Activated T-helper 2 cell treated with anti-CD3 and anti-CD28 coated beads, Interferon-gamma antibody, Interleukin-2, Interleukin-4, amounts not matched to agents 10 μg/mL and 5 μg/mL and 100 μg/mL, durations not matched to agents 14 hours and 24 hours and 36 hours (primary cell): ENCODE measurements around the gene NLRP3. TPM values are rescaled to one million over a fixed set of nuclear protein-coding genes. Genes with fewer than 3 reads are reported as not detected.

Source experiments
- DNase-seq: peaks from one replicate; pipeline ENCODE4 v3.0.0; 2021; ENCODE audit warnings: low spot score
- H3K27ac Mint-ChIP-seq: one replicate; pipeline ENCODE4 v1.8.0; 2021; ENCODE audit warnings: mixed read lengths
- H3K27me3 Mint-ChIP-seq: one replicate; pipeline ENCODE4 v1.8.0; 2021; ENCODE audit warnings: low read depth, mixed read lengths
- H3K36me3 Mint-ChIP-seq: one replicate; pipeline ENCODE4 v1.8.0; 2021; ENCODE audit warnings: low read depth, mixed read lengths
- H3K4me1 Mint-ChIP-seq: one replicate; pipeline ENCODE4 v1.8.0; 2021; ENCODE audit warnings: low read depth, mixed read lengths
- H3K4me3 Mint-ChIP-seq: one replicate; pipeline ENCODE4 v1.8.0; 2021; ENCODE audit warnings: low read depth, mild to moderate bottlenecking, moderate library complexity, mixed read lengths
- H3K9me3 Mint-ChIP-seq: one replicate; pipeline ENCODE4 v1.8.0; 2021; ENCODE audit warnings: mixed read lengths
- intact Hi-C: fragments of 100-400 bp; cut with micrococcal nuclease; formaldehyde crosslinking; loops from one replicate; pipeline ENCODE4 v1.15.1; 2023
- total RNA-seq: library from RNA; stranded (reverse); gene quantifications from 2 replicates; pipeline ENCODE4 v1.2.3, GENCODE V29; 2022

The NLRP3 gene
- total RNA-seq, 1 donor from 2014 or later, result 0.09 TPM

DNA sequence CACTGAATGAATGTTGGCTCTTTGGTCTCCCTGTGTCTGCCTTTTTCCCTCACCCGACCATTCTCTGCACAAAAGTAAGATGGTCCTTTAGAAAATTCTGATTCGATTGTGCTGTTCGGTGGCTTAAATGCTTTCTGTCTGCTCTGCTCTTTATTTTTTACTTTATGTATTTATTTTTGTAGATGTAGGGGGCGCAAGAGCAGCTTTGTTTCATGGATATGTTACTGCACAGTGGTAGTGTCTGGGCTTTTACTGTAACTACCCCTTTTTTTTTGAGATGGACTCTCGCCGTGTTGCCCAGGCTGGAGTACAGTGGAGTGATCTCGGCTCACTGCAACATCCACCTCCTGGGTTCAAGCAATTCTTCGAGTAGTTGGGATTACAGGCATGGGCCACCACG lies 15.7 kb downstream of the NLRP3 start:
- intact Hi-C loops, result no loop called here
- Mint-ChIP-seq H3K9me3 (no peaks in the 10 kb centered on the region), H3K36me3 (no peaks in the 10 kb centered on the region), H3K27me3 (no peaks in the 10 kb centered on the region), H3K27ac (no peak overlapping the region), H3K4me1 (no peaks in the 10 kb centered on the region), H3K4me3 (no peak overlapping the region)
- DNase-seq, result no peak

DNA sequence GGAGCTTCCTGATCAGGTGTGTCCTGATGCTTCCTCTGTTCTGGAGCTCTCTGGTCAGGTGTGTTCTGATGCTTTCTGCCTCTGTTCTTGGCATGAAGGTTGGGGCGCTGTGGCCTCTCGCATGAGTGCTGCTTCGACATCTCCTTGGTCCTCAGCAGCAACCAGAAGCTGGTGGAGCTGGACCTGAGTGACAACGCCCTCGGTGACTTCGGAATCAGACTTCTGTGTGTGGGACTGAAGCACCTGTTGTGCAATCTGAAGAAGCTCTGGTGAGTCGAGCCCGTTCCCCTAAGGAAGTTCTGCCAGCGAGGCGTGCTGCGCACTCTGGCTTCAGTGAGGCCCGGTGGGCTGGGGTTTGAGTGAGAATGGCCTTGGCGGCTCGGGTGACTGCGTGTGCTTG lies 18.0 kb downstream of the NLRP3 start:
- Mint-ChIP-seq H3K36me3 (no peaks in the 10 kb centered on the region), H3K27me3 (no peaks in the 10 kb centered on the region)
- no peak for DNase-seq

DNA sequence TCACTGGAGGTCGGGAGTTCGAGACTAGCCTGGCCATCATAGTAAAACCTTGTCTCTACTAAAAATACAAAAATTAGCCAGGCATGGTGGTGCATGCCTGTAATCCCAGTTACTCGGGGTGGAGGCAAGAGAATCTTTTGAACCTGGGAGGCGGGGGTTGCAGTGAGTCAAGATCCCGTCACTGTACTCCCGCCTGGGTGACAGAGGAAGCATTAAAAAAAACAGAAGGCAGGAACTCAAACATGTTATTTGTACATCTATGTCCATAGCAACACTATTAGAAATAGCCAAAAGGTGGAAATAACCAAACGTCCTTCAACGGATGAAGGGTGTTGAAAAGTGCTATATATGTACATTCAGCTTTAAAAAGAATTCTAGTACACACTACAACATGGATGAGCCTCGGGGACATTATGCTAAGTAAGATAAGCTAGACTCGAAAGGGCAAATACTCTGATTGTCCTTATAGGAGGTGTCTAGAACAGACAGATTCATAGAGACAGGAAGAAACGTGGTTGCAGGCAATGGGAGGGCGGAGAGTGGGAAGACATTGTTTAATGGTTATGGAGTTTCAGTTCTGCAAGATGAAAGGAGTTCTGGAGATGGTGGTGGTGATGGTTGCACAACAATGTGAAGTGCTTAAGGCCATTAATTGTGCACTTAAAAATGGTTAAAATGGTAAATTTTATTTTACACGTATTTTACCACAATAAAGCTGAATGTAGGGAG lies 19.2 kb downstream of the NLRP3 start:
- Mint-ChIP-seq H3K36me3 (no peaks in the 10 kb centered on the region), H3K9me3 (no peaks in the 10 kb centered on the region), H3K27ac (no peak overlapping the region), H3K4me3 (no peak overlapping the region), H3K27me3 (no peaks in the 10 kb centered on the region), H3K4me1 (no peaks in the 10 kb centered on the region)
- DNase-seq, result no peak
- intact Hi-C loops, result no loop called here

More for the DNA sequence above, 18.0 kb downstream of the NLRP3 start:
- no peak overlapping the region for H3K4me3 Mint-ChIP-seq
- no peaks in the 10 kb centered on the region for H3K4me1 Mint-ChIP-seq
- H3K9me3 Mint-ChIP-seq, result no peaks in the 10 kb centered on the region
- H3K27ac Mint-ChIP-seq, result no peak overlapping the region
- intact Hi-C loops, result no loop called here

DNA sequence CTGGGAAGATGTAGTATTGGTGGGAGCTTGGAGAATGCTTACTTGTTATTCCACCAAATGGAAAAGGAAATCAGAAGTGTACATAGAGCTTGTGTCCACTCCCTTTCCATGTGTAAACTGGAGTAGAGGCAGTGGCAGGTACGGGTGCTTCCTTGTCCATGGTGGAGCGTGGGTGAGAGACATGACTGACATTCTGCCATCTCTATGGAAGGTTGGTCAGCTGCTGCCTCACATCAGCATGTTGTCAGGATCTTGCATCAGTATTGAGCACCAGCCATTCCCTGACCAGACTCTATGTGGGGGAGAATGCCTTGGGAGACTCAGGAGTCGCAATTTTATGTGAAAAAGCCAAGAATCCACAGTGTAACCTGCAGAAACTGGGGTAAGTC lies 19.8 kb downstream of the NLRP3 start:
- no peak overlapping the region for H3K4me3 Mint-ChIP-seq
- intact Hi-C loops, result no loop called here
- H3K4me1 Mint-ChIP-seq, result no peaks in the 10 kb centered on the region
- DNase-seq, result no peak
- no peak overlapping the region for H3K27ac Mint-ChIP-seq
- H3K9me3 Mint-ChIP-seq, result no peaks in the 10 kb centered on the region
- no peaks in the 10 kb centered on the region for H3K27me3 Mint-ChIP-seq
- no peaks in the 10 kb centered on the region for H3K36me3 Mint-ChIP-seq

DNA sequence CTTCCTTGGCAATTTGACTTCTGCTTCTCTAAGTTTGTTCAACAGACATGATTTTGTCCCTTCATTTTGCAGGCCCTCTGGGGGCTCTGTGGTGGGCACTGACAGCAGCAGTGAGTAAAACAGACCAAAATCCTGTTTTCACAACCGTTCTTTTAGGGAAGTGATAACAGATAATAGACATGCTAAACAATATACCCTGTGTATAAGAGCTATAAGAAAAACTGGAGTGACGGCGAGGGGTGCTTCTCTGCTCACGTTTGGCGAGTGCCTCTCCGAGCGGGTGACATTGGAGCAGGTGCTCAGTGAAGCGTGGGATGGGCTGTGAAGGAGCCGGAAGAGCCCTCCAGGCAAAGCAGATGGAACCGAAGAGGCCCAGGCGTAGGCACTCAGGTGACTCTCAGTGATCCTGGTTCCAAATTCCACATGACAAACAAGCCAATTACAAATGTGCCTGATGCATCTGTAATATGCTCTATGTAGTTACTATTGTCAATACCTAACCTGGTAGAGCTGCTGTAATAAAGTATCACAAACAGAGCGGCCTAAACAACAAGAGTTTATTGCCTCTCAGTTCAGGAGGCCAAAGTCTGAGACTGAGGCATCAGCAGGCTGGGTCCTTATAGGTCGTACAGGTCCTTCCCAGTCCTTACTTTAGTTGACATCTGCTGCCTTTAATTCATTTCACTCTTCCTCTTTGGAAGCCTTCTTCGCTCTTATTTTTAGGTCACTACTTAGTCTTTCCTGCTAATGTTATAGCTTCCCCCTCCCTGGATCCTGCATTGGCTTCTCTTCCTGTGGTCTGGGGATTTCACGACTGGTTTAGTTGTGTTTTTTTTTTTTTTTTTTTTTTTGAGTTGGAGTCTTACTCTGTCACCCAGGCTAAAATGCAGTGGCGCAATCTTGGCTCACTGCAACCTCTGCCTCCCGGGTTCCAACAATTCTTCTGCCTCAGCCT lies 21.9 kb downstream of the NLRP3 start:
- no peaks in the 10 kb centered on the region for H3K36me3 Mint-ChIP-seq

DNA sequence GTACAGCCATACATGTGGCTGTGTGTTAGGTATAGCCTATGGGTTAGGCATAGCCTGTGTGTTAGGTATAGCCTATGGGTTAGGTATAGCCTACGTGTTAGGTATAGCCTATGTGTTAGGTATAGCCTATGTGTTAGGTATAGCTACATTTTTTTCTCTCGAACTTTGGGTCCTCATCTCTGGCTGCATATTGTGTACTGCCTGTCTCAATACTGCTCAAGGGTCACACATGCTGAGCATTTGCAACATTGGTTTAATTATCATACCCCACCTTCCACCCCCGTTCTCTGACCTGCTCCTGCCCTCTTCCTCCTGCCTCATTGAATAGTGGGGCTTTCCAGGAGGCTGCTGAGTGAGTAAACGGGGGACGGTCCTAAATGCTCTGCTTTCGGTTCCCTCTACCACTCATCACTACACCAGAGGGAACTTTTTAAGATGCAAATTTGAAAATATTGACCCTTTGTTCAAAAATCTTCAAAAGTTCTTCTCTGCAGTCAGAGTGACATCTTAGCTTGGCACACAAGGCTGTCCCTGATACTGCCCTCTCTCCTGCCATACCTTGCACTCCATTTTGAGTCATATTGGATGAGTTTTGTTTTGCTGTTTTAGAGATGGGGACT lies 24.1 kb downstream of the NLRP3 start:
- Mint-ChIP-seq H3K36me3 (no peaks in the 10 kb centered on the region), H3K9me3 (no peaks in the 10 kb centered on the region), H3K27ac (no peak overlapping the region), H3K27me3 (no peaks in the 10 kb centered on the region), H3K4me3 (no peak overlapping the region), H3K4me1 (no peaks in the 10 kb centered on the region)
- intact Hi-C loops, result no loop called here
- no peak for DNase-seq

More for the DNA sequence above, 21.9 kb downstream of the NLRP3 start:
- Mint-ChIP-seq H3K4me1 (no peaks in the 10 kb centered on the region), H3K27me3 (no peaks in the 10 kb centered on the region), H3K27ac (no peak overlapping the region), H3K9me3 (no peaks in the 10 kb centered on the region), H3K4me3 (no peak overlapping the region)
- intact Hi-C loops, result no loop called here
- no peak for DNase-seq

DNA sequence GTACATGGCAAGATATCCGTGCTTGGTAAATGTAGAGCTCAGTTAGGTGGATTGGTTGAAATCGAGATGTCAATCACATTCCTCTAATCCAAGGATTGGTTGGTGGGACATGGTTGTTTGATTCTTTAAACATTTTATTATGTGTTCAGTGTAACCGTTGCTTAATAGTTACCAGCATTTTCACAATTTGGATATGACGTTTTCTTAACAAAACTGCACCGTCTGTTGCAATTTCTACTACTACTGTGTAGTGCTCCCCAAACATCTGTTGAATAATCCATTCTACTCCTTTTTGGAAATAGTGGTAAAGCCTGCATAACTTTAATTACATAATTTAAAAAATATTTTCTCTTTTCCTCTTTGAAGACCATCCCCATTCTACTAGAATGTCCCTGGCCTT lies 25.6 kb downstream of the NLRP3 start:
- H3K4me3 Mint-ChIP-seq, result no peak overlapping the region
- DNase-seq, result no peak
- H3K36me3 Mint-ChIP-seq, result no peaks in the 10 kb centered on the region
- H3K27me3 Mint-ChIP-seq, result no peaks in the 10 kb centered on the region
- no peaks in the 10 kb centered on the region for H3K9me3 Mint-ChIP-seq
- H3K4me1 Mint-ChIP-seq, result no peaks in the 10 kb centered on the region
- intact Hi-C loops, result no loop called here
- no peak overlapping the region for H3K27ac Mint-ChIP-seq

DNA sequence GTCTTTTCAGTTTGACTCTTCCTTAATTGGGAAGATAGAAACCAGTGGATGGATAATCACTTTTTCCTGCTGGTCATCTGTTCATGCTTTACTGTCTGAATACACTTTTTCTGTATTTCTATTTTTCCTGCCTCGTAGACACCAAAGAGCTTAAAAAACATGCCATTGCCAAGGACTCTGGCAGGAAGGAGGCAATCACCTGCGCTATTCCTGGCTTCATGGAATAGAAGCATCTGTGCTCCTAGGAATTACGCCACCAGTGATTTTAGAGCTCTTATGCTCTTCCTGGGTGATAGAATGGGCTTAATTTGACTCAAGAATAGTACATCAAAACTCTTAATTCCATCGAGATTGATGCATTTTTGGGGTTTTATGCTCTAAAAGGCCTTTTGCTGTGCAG lies 26.2 kb downstream of the NLRP3 start:
- H3K4me3 Mint-ChIP-seq, result no peak overlapping the region
- DNase-seq, result no peak
- no peaks in the 10 kb centered on the region for H3K4me1 Mint-ChIP-seq
- no peak overlapping the region for H3K27ac Mint-ChIP-seq
- no peaks in the 10 kb centered on the region for H3K36me3 Mint-ChIP-seq
- no peaks in the 10 kb centered on the region for H3K9me3 Mint-ChIP-seq
- H3K27me3 Mint-ChIP-seq, result no peaks in the 10 kb centered on the region
- intact Hi-C loops, result no loop called here

DNA sequence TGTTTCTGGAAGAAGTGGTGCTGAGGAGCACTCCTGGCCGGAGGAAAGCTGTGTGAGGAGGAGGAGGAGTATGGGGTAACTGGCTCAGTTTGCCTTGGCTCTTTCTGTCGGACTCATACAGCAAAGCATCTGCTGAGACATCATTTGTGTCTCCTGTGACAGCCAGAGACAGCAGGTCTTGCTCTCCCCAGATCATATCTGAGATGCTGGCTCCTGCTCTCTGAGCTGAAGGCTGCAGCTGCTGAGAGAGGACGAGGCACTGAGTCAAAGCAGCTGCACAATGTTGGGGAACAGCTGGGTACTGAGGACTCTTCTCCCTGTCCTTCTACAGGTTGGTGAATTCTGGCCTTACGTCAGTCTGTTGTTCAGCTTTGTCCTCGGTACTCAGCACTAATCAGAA lies 27.7 kb downstream of the NLRP3 start:
- no peak for DNase-seq
- no peaks in the 10 kb centered on the region for H3K27me3 Mint-ChIP-seq
- no peak overlapping the region for H3K27ac Mint-ChIP-seq
- H3K4me1 Mint-ChIP-seq, result peaks cover 1% of the 10 kb centered on the region
- intact Hi-C loops, result no loop called here
- no peaks in the 10 kb centered on the region for H3K36me3 Mint-ChIP-seq
- H3K9me3 Mint-ChIP-seq, result no peaks in the 10 kb centered on the region
- no peak overlapping the region for H3K4me3 Mint-ChIP-seq

DNA sequence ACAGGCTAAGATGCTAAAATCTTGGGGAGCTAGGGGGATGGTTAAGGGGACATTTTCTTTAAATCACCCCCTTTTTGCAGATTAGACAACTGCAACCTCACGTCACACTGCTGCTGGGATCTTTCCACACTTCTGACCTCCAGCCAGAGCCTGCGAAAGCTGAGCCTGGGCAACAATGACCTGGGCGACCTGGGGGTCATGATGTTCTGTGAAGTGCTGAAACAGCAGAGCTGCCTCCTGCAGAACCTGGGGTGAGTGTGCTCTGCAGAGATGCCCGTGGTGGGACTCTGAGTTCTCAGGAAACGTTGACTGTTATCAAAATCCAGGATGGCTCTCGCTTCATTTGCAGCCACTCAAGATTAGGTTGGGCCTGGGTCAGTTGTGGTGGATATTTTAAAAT lies 28.6 kb downstream of the NLRP3 start:
- intact Hi-C loops, result no loop called here
- Mint-ChIP-seq H3K4me1 (peaks cover 1% of the 10 kb centered on the region), H3K36me3 (no peaks in the 10 kb centered on the region), H3K9me3 (no peaks in the 10 kb centered on the region), H3K27ac (no peak overlapping the region), H3K27me3 (no peaks in the 10 kb centered on the region), H3K4me3 (no peak overlapping the region)
- DNase-seq, result no peak

DNA sequence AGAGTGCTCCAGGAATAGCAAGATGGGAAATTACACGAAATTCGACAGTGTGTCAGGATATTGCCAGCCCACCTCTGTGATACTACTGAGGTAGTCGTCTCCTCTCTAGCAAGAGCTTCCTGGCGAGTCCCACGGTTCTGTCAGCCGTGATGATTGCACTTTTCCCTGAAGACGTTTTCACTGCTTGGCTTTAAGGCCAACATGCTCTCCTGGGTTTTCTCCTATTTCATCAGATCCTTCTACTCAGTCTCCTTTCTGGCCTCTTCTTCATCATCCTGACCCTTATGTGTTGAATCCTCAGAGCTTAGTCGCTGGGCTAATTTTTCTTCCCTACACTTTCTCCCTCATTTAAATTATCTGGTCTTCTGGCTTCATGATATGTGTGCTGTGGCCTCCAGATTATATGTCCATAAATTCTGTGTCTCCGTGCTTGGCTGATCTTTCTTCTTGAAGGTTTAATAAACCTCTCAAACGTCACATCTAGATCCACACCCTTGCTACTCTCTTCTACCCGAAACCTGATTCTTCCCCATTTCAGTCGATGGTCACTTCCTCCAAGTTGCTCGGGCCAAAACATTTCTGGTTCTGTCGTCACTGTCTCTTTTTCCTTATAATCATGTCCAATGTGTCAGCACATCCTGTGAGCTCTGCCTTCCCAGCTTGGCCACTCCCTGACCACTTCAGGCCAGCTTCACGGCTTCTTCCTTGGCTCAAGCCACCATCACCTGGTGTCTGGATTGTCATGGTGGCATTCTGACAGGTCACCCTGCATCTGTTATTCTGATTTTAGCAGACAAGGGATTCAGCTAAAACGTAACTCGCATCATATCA lies 29.8 kb downstream of the NLRP3 start:
- intact Hi-C loops, result no loop called here
- DNase-seq, result no peak
- Mint-ChIP-seq H3K4me1 (peaks cover 1% of the 10 kb centered on the region), H3K27me3 (no peaks in the 10 kb centered on the region), H3K9me3 (no peaks in the 10 kb centered on the region), H3K36me3 (no peaks in the 10 kb centered on the region), H3K27ac (no peak overlapping the region), H3K4me3 (no peak overlapping the region)

DNA sequence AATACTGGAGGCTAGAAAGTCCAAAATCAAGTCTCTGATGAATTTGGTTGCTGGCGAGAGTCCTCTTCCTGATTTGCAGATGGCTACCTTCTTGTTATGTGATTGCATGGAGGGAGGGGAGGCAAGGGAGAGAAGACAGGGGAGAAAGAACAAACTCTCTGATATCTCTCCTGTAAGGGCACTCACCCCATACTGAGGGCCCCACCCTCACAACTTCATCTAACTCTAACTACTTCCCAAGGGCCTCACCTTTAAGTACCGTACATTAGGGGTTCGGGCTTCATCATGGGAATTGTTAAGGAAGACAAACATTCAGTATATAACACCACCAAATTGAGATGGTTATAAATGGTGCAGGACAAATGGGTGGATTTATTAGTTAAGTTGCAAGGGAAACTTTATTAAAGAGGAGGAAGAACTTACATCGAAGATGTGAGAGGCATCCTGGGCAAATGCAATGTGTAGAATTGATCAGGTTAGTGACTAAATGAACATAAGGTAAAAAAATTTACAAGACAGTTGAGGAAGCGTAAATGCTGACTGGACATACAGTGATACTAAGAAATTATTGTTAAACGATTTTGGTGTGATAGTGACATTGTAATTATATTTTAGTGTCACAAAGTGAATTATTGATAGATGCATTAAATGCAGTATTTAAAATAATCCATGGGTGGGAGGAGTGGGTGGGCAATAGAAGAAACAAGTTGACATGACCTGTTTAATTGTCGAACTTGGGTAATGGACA lies 31.4 kb downstream of the NLRP3 start:
- intact Hi-C loops, result no loop called here
- no peak for DNase-seq
- H3K4me3 Mint-ChIP-seq, result no peak overlapping the region
- H3K9me3 Mint-ChIP-seq, result no peaks in the 10 kb centered on the region
- H3K4me1 Mint-ChIP-seq, result peaks cover 1% of the 10 kb centered on the region
- H3K36me3 Mint-ChIP-seq, result no peaks in the 10 kb centered on the region
- no peak overlapping the region for H3K27ac Mint-ChIP-seq
- H3K27me3 Mint-ChIP-seq, result no peaks in the 10 kb centered on the region
